T1000 (cell line): ENCODE data around the gene ANKRD28.
"Not testable (repeated sequence)": the region's sequence is repeated elsewhere in the genome, so short reads cannot be mapped to it uniquely, and the experiment has no call there.

ENCODE experiments used
- DNase-seq: peaks from one replicate; lab custom pipeline; 2025; ENCODE audit warnings: mixed read lengths; lab: John Stamatoyannopoulos, UW

Gene ANKRD28

DNA sequence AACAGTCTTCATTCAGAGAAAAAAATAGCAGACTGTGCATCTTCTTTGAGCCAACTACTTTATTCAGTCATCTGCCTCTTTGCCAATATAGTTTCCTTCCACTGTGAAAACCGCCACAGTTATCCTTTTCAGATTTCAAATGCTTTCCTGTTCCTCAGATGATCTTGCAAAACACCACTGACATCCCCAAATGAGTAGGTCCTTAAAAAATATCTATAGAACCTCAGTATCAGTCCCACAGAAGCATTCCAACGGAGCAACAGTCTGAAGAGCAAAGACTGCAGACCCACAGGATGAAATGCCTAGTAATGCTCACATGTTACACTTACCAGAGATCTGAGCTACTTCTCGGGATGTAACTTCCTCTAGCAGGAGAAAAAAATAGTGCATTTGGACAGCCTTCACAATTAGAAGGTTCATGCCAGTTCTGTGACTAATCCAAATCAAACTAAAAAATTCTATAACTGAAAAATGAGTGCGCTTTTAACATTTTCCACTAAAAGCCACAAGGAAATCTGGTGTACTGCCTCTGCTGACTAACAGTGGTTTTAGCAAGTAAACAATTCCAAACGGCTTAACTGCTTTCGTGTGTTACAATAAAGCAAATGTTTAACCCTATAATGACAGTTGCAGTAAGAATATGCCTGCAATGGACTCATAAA is at the start of gene ANKRD28:
TSS of gene ANKRD28 (minus strand) at position 338 of the 662 bp plus-strand sequence. CDS start 1,458 bp downstream, outside the sequence.
- peak; percentile 35 for DNase-seq

DNA sequence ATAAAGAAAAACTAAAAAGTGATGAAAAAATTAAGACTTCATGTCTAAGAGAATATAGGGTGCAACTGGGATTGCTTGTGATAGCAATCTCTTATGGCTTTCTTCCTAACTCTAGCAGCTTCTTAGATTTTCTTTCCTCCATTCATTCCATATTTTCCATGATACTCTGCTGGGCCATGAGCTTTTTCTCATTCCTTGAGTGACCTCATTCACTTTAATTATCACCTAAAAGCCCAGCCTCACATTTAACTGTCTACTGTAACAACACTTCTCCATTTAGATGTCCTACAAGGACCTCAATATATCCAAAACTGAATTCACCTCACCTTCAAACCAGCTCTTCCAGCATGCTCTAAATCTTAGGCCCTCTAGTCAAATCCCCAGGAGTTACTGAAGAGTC is 49.5 kb upstream of the ANKRD28 start:
- DNase-seq, result no peak

DNA sequence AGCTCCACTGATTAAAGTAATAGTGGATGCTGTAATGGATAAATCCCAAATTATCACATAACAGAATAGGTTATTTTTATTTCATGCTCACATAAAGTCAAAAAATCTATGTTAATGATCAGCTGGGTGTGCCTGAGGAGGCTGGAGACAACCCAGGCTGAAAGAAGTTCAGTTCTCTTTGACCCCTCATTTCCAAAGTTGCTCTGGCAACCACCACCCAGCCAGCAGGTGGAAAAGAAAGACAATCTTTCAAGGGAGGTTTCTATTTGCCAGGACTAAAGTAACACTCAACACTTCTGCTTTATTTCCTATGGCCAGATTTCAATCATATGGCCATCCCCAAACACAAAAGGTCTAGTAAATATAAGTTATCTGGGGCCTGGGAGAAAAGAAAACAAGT is 48.8 kb upstream of the ANKRD28 start:
- DNase-seq, result no peak

DNA sequence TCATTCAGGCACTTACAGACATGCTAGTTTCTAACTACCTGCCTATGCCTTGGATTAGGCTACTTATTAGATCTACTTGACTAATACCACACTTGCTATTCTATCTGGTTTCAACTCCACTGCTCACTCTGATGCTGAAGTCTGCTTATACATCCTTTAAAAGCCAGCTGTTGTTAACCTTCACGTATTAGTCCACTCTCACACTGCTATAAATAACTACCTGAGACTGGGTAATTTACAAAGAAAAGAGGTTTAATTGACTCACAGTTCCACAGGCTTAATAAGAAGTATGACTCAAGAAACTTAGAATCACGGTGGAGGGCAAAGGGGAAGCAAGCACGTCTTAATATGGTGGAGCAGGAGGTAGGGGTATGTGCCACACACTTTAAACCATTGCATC is 47.7 kb upstream of the ANKRD28 start:
- DNase-seq, result no peak

DNA sequence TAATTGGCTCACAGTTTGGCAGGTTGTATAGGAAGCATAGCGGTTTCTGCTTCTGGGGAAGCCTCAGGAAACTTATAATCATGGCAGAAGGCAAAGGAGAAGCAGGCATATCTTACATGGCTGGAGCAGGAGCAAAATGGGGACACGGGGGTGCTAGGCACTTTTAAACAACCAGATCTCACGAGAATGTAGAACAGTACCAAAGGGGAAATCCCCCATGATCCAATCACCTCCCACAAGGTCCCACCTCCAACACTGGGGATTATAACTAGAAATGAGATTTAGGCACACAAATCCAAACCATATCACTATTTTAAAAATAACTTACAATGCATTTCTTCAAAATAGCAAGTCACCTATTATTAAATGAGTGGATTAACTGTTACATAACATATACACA is 47.1 kb upstream of the ANKRD28 start:
- DNase-seq, result no peak

DNA sequence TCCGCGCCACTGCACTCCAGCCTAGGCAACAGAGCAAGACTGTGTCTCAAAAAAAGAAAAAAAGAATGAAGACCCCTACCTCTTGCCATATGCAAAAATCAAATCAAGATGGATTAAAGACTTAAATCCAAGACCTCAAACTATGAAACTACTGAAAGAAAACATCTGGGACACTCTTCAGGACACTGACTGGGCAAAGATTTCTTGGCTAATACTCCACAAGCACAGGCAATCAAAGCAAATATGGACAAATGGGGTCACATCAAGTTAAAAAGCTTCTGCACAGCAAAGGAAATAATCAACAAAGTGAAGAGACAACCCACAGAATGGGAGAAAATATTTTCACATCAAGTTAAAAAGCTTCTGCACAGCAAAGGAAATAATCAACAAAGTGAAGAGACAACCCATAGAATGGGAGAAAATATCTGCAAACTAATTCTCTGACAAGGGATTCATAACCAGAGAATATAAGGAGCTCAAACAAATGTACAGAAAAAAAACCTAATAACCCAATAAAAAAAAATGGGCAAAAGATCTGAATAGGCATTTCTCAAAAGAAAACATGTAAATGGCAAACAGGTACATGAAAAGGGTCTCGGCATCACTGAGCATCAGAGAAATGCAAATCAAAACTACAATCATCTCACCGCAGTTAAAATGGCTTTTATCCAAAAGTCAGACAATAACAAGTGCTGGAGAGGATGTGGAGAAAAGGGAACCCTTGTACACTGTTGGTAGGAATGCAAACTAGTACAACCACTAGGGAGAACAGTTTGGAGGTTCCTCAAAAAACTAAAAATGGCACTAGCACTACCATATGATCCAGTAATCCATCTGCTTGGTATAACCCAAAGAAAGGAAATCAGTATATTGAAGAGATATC is 43.6 kb upstream of the ANKRD28 start:
- DNase-seq, result not testable (repeated sequence)

DNA sequence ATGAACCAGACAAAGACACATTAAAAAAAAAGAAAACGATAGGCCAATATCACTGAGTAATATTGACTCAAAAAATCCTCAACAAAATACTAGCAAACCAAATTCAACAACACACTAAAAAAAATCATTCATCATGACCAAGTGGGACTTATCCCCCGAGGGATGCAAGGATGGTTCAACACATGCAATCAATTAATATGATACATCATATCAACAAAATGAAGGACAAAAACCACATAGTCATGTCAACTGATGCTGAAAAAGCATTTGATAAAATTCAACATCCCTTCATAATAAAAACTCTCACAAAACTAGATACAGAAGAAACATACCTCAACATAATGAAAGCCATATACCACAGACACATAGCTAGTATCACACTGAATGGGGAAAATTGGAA is 41.8 kb upstream of the ANKRD28 start:
- DNase-seq, result no peak

DNA sequence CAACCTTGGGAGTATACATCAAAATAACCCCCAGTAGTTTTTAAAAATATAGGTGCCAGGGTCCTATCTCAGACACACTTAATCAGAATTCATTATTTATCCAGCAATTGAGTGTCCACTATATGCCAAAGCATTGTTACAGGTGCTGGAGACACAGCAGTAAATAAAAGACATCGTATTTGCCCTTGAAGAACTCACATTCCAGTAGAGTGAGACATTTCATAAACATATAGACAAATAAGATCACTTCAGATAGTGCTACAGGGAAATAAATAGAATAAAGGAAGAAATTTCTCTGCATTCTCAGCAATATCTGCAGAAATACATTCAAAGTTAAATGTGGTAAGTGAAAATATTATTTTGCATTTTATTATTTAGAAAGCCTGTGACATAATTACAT is 34.1 kb upstream of the ANKRD28 start:
- DNase-seq, result no peak

DNA sequence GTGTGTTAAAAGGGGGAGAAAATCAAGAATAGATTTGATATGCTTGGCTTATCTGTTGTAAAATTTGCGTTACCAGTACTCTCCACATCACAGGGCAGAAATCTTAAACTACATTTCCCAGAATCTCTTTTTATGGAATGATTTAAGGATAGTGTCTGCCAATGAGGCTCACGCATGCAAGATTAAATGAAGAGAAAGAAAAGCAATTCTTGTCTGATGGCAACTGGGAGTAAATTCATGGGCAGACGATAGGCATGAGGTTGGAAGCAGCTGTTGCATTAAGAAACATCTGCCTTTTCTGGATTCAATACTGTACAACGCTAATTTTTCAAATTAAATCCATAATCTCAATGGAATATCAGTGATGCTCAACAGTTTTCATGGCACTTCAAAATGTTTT is 27.2 kb upstream of the ANKRD28 start:
- DNase-seq, result no peak

DNA sequence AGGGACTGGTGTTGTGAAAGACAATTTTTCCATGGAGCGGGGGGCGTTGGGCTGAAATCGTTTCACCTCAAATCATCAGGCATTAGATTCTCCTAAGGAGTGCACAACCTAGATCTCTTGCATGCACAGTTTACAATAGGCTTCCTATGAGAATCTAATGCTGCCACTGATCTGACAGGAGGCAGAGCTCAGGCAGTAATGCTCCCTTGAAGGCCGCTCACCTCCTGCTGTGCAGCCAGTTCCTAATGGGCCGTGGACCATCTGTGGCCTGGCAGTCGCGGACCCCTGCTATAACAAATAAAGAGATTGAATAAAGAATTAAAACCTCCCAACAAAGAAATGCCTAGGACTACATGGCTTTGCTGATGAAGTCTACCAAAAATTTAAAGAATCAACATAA is 25.3 kb upstream of the ANKRD28 start:
- no peak for DNase-seq

DNA sequence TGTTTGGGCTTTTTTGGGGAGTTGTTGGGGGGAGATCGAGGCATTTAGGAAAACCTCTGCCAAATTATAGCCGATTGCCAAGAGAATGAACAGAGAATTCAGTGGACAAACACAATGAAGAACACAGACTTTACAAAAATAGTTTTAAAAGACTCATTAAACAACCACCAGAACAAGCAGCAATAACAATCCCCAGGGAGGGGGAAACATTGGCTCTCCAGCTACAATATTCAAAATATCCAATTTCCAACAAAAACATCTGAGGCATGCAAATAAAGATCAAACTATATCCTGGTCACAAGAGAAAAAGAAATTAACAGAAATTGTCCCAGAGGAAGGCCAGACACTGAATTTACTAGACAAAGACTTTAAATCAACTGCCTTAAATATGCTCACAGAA is 24.5 kb upstream of the ANKRD28 start:
- DNase-seq, result no peak

DNA sequence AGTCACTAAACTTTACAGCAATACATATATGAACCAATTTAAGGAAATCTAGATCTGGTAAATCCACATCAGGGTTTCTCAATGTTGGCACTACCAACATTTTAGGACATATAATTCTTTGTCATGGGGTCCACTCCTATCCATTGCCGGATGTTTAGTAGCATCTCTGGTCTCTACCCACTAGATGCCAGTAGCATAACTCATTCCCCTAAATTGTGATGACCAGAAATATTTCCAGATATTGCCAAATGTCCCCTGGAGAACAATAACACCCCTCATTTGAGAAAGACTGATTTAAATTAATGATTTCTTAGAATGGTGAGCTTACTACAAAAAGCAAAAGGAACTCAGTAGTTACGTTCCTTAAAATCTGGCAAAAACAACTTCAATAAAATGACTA is 23.1 kb upstream of the ANKRD28 start:
- DNase-seq, result no peak

DNA sequence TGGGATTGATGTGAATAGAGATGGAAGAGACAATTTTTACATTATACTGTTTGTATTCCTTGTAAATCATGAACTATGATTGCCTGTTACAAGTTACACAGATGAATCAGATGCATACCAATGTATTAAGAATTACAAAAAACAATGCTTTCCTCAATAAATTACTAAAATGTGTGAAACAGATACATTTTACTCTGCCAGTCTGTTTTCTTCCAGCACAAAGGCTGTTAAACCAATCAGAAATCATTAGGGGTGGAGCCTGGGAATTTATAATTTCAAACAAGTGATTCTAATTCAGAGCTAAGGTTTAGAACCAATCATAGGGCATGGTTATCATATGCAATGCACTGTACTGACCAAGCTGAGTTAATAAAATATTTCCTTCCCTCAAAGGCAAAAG is 21.8 kb upstream of the ANKRD28 start:
- no peak for DNase-seq

DNA sequence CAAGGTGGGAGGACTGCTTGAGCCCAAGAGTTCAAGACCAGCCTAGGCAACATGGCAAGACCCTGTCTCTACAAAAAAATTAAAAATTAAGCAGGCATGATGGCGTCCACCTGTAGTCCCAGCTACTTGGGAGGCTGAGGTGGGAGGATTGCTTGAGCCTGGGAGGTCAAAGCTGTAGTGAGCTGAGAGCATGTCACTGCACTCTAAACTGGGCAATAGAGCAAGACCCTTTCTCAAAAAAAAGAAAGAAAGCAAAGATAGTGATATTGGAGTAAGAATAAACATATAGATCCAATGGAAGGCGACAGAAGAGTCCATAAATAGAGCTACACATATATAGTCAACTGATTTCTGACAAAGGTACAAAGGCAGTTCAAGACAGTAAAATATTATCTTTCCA is 21.3 kb upstream of the ANKRD28 start:
- DNase-seq, result no peak

DNA sequence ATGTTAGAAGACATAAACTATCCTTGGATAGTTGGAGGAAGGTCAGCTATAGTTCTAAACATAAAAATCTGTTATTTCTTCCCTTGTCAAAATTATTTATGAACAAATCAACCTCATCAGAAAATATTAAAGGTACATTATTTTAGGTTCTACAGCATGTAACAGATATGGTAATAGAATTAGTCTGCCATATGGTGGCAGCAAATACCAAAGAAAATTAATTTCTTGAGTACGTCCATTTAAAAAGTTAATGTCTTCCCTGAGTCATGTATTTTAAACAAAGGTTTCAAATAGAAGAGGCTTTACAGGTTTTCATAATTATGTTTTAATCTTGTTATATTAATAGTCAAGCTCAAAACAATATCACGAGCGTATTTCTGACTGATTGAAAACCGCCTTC is 17.9 kb upstream of the ANKRD28 start:
- DNase-seq, result no peak

DNA sequence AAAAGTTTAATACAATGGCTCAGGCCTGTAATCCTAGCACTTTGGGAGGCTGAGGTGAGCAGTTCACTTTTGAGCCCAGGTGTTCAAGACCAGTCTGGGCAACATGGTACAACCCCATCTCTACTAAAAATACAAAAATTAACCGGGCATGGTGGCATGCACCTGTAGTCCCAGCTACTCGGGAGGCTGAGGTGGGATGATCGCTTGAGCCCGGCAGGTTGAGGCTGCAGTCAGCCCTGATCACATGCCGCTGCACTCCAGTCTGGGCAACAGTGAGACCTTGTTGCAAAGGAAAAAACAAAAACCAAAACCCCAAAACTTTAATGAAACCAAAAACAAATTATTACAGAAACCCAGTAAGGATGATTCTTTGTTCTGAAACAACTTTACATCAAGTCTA is 15.3 kb upstream of the ANKRD28 start:
- DNase-seq, result not testable (repeated sequence)

DNA sequence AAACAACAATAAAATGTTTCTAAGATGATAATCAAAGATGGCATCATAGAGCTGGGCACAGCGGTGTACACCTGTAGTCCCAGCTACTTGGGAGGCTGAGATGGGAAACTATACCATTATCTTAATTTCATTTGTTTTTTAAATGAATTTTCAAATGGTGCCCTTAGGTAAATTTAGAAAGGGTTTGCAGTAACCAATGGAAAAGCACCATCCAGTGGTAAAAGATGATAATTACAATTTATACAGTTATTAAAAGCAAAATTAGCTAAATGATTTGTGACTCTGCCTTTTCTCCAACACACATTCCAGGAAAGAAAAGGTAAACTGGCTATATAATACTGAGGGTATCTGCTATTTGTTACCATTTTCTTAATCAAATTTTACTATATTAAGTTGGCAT is 14.4 kb upstream of the ANKRD28 start:
- DNase-seq, result no peak

DNA sequence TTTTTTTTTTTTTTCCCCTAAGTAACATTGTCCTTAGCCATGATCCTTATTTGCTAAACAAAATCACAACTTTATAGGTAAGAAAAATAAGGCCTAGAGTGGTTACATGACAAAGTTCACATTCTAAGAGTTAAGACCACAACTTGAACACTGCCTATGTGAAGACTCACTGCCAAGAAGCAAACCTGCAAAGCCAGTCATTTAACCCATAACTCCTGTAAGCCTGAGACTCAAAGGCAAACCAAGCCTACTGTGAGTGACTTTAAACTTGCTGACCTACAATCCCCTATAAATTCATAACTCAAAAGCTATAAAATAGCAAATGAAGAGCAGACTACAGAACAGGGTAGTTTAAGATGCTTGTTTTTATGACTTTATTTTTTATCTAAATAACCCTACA is 12.9 kb upstream of the ANKRD28 start:
- DNase-seq, result no peak

DNA sequence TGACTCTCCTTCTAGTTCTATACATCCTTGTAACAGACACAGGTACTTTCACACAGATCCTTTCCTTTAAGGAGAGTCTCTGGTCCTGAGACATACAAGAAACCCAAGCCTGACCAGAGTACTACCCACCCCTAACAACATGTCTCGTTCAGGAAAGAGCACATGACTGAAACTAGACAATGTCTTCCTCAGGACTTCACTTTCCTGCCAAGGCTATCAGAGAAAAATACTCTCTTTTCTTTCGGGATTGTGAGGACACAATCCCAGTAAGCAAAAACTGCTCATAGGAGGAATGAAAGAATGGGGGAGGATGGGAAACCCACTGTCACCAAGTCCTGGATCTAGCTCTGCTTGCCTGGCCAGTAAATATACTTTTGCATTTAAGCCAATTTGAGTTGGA is 11.5 kb upstream of the ANKRD28 start:
- DNase-seq, result no peak

DNA sequence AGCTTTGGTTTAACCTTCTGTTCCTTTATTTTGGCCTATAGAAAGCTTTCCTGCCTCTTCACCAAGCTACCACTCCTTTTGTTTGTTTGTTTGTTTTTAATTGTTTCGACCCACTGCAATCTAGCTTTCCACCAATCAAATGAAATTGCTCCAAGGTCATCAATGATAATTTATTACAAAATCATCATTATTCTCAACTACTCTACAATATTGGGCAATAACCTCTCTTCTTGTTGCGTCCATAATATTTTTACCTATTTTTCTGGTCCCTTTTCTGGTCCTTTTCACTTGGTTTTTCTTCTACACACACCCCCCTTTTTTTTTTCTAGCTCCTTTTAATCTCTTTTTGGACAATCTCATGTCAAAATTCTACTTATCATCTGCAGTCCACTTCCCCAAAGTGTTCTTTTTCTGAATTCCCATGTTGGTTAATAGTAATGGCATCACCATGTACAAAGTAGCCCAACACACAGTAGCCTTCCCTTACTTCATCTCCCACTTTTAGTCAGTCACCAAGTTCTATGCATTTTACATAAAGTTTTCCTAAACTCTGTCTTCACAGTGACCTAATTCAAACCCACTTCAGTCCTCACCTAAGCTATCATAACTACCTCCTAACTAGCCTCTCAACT is 11.0 kb upstream of the ANKRD28 start:
- no peak for DNase-seq

DNA sequence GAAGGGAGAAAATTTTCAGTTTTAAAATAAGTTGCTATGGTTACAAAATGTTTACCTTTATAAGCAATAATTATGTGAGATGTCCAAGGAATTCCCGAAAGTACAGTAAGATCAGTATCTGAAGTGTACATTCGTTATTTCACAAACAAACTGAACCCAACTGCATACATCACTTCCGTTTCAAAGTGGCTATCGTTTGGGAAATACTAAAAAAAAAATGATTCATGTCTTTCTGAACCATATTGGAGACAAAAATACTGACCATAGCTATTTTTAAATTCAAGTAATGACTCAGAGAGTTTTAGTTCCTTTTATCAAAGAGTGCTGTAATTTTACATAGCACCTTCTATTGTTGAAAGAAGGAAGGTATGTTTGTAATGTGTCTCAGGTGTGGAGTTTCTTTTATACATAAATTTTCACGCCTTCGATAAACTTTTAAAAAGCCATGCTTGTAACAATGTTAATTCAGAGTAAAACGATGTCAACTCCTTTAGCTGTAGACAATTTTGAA is 8.0 kb upstream of the ANKRD28 start:
- DNase-seq, result no peak

DNA sequence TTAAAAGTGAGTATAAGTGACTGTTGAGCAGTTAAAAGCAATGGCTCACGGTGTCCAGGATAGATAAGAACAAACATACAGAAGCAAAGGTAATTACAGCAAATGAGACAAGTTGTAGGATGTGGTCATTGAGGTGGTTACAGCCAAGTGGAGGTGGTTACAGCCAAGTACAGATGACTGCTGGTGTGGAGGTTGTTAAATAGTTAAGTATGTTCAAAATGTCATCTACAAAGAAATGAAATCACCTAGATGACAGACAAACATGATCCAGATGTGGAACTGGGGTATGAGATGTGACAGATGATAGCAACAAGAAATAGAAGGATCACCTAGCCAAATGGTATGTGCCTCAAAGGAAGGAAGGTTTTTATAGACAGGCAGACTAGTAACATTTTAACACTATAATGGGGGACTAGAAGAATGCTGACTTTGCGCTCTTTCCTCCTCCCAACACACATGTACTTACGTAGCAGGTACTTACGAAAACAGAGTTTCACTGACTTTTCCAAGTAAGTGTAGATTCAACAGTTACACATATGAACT is 6.8 kb upstream of the ANKRD28 start:
- no peak for DNase-seq

DNA sequence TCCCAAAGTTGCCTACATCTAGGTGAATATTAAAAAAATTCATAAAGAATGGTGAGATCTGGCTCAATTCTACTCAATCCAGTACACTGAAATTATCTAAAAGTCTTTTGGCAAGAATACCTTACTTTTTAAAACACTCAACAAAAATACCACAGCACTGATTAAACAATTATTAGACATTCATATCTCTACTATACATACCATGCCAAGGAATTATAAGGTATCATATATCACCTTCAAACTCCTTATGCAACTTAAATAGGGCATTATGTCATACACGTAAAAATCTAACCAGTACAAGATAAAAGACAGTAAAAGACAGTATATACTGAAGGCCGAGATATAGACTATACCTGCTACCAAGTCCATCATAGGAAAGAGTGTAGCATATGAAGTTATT is 6.1 kb upstream of the ANKRD28 start:
- no peak for DNase-seq
